Measurements from ENCODE around the gene TTC3. TPM values are rescaled to one million over a fixed set of nuclear protein-coding genes. Genes with fewer than 3 reads are reported as not detected.

Gene TTC3
- total and polyA plus RNA-seq, 9 of the 15 experiments (the other 6 are each of a cell fraction or from before 2014, with no cell fraction given), result 17.5 to 92.0 (median 59.5) TPM

DNA sequence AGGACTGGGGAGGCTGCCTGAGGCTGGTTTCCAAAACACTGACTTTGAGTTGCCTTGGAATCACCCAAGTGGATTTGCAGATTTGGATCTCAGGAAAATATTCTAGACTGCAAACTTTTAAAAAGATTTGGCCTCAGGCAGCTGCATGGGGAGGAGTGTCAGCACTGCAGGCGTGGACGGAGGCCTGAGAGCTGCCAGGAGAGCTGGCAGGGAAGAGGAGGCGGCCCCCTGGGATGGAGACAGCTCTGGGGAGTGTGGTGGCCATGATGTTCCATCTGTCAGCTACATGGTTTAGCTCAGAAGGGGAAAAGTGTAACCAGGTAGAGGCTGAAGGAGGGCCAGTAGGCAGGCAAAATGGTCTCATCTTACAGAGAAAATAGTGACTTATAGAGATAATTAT lies 122.0 kb downstream of the TTC3 start:
- Histone ChIP-seq H3K27ac (ENCODE audit: extremely low read depth, low read depth, low read length) (no peak overlapping the region), H3K27me3 (ENCODE audit: control insufficient read depth in 2 of 2, insufficient read depth in 2 of 2, low read length in 2 of 2) (no peaks in the 10 kb centered on the region), H3K9me1 (ENCODE audit: control insufficient read depth, insufficient read depth, low read length) (no peaks in the 10 kb centered on the region), H3K4me1 (replicated peaks in 1 of 2; ENCODE audit: control insufficient read depth in 2 of 2, insufficient read depth in 2 of 2, low read length in 2 of 2) (peaks cover 0 to 2% of the 10 kb centered on the region in 2 experiments; a peak in 1 of 5 replicates), H2AFZ (ENCODE audit: low read depth, low read length) (no peak overlapping the region), H3K4me3 (no peak overlapping the region), H3K9ac (ENCODE audit: insufficient read depth in 1 of 2, low read depth in 2 of 2, low read length in 2 of 2) (no peak overlapping the region), H3K36me3 (ENCODE audit: control insufficient read depth, insufficient read depth, low read length) (peaks cover 86% of the 10 kb centered on the region), H3K4me2 (ENCODE audit: insufficient read depth, low read length) (no peak overlapping the region), H3K9me3 (replicated peaks; ENCODE audit: control insufficient read depth, insufficient read depth, low read depth, low read length) (no peaks in the 10 kb centered on the region), H3K79me2 (ENCODE audit: control insufficient read depth, insufficient read depth, low read length) (no peaks in the 10 kb centered on the region), H4K20me1 (replicated peaks; ENCODE audit: control insufficient read depth, insufficient read depth, low read length) (no peaks in the 10 kb centered on the region)
- intact Hi-C loops (cut with micrococcal nuclease) (no loop called here), in situ Hi-C loops (cut with MboI) (no loop called here)
- FAIRE-seq (no peak), ATAC-seq (no peak), DNase-seq (ENCODE audit: extremely low read depth in 1 of 4, low spot score in 3 of 4) (no peak)
- WGBS (ENCODE audit: insufficient coverage, low coverage, missing lambda C conversion rate), result 93% methylated on average over 3 of the region's 3 CpGs
- ChIA-PET CTCF (ENCODE audit: low intra/inter-chr PET ratio) (no interaction called here), POLR2A (interaction anchor here (0.8 to 1.3 kb wide), 3 partner anchors 21 to 175 kb away, joined by 3 to 4 read pairs (median 3); no protein-coding TSS in a partner anchor)
- no TSS peak for BruUV-seq (replicated peaks)
- no peak for TF ChIP-seq MTA3 (IDR thresholded peaks at IDR 0.05; ENCODE audit: borderline replicate concordance)
- TF ChIP-seq CEBPB (tag; IDR thresholded peaks at IDR 0.05), result no peak
- TF ChIP-seq TSHZ1 (CRISPR knock-in tag; IDR thresholded peaks at IDR 0.05), result no peak
- TF ChIP-seq ZBTB1 (CRISPR knock-in tag; IDR thresholded peaks at IDR 0.05; ENCODE audit: borderline replicate concordance, low read depth), result no peak
- TF ChIP-seq ZNF696 (CRISPR knock-in tag; conservative IDR thresholded peaks at IDR 0.05), result no peak
- TF ChIP-seq IRF1 (CRISPR knock-in tag; IDR thresholded peaks at IDR 0.05; ENCODE audit: borderline replicate concordance), result no peak
- no peak for TF ChIP-seq XRCC4 (IDR thresholded peaks at IDR 0.05; ENCODE audit: extremely low read depth, insufficient read depth, insufficient read length)
- no peak for TF ChIP-seq KHSRP (IDR thresholded peaks at IDR 0.05)
- TF ChIP-seq ZNF589 (CRISPR knock-in tag; IDR thresholded peaks at IDR 0.05; ENCODE audit: low read depth), result no peak
- no peak for TF ChIP-seq CBX8 (IDR thresholded peaks at IDR 0.05; ENCODE audit: borderline replicate concordance, extremely low read depth, low read depth, low read length, poor library complexity, severe bottlenecking)
